Measurements from ENCODE around the gene C12orf75.
"Not testable (repeated sequence)": the region's sequence is repeated elsewhere in the genome, so short reads cannot be mapped to it uniquely, and the experiment has no call there.

C12orf75 gene

DNA sequence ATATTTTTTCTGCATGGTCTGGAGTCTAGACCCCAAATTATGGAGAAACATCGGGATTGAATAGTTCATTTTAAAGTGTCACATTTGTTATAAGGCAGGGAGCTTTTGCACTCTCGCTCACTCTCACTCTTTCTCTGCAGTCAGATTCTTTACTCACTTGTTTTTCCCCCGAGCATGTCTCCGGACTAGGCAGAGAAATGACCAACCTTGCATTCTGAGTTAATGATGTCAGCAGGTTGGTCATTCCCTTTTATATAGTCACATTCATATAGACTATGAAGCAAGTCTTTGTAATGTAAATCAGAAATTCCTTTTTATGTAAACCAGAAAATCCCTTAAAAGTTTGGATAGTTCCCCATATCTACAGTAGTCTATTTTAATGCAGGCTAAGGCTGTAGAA is 4.1 kb downstream of the C12orf75 start:
- no peak for DNase-seq (ENCODE audit: low spot score)

GRCh38 chr12:105335856-105336255 is 5.4 kb downstream of the C12orf75 start:
- no peak for DNase-seq (ENCODE audit: low spot score)

- no peak for DNase-seq (ENCODE audit: low spot score)
Measured at GRCh38 chr12:105336411-105336810, 5.9 kb downstream of the C12orf75 start.

GRCh38 chr12:105337391-105337790 is 6.9 kb downstream of the C12orf75 start:
- DNase-seq (ENCODE audit: low spot score), result no peak

DNA sequence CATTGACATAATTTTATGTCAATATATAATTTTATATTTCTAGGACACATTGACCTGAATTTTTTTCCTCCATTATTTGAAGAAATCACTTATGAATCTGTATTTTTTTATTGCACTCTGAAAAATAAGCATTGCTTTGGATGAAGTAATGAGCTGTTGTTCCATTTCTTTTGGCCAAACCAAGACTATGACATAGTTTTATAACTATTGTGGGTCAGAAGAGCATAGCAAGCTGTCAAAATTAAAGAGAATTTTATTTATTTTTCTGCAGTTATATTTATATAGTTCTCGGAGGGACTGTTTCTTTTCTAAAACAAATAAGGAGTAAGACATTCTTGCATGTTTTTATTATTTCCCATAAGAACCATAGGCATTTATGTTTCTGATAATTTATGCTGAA is 8.5 kb downstream of the C12orf75 start:
- DNase-seq (ENCODE audit: low spot score), result no peak

DNA sequence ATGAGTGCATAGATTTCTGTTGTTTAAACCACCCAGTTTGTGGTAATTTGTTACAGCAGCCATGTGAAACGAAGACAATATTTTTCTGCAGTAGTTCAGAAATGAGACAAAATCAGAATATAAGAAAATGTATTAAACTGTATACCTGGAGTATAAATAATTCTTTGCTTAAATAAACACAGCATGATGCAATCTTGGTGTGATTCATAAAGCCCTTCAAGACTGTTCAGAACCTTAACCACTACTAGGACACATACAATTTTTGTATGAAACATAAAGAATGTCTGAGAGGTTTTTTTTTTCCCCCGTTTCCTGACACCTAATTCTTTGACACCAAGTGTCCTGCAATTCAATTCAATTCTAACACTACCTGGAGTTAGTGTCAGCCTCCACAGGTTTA is 10.5 kb downstream of the C12orf75 start:
- no peak for DNase-seq (ENCODE audit: low spot score)

- DNase-seq (ENCODE audit: low spot score), result not testable (repeated sequence)
Measured at GRCh38 chr12:105341620-105342019, 11.1 kb downstream of the C12orf75 start.

- DNase-seq (ENCODE audit: low spot score), result no peak
Measured at GRCh38 chr12:105342464-105342863, 12.0 kb downstream of the C12orf75 start.

GRCh38 chr12:105343836-105344235 is 13.3 kb downstream of the C12orf75 start:
- no peak for DNase-seq (ENCODE audit: low spot score)

- no peak for DNase-seq (ENCODE audit: low spot score)
Measured at GRCh38 chr12:105347499-105347898, 17.0 kb downstream of the C12orf75 start.

DNA sequence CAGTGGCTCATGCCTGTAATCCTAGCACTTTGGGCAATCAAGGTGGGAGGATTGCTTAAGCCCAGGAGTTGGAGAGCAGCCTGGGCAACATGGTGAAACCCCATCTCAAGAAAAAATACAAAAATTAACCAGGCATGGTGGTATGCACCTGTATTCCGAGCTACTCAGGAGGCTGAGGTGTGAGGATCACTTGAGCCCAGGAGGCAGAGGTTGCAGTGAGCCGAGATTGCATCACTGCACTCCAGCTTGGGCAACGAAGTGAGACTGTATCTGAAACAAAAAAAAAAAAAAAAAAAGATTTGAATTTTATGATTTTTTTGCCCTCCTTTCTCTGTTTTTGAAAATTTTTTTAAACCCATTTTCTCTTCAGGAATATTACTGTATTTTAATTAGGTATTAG is 17.7 kb downstream of the C12orf75 start:
- no peak for DNase-seq (ENCODE audit: low spot score)

GRCh38 chr12:105348561-105348960 is 18.1 kb downstream of the C12orf75 start:
- no peak for DNase-seq (ENCODE audit: low spot score)

DNA sequence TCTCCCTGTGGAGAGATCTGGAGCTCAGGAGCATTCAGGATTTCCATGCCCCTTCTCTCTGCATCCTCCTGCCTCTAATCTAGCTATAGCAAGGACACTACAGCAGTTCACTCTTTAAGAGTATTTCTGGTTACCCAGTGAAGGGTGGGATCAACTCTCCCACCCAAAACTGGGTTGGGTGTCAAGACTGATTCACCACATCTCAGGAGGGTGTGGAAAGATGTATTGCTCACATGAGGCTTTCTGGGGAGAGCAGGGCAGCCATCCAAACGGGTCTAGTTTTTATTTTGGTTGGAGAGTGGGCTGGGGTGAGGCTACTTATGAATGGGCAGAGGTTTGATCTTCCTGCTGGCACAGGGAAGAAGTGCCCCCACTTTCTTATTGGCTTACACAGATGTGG is 18.6 kb downstream of the C12orf75 start:
- no peak for DNase-seq (ENCODE audit: low spot score)

DNA sequence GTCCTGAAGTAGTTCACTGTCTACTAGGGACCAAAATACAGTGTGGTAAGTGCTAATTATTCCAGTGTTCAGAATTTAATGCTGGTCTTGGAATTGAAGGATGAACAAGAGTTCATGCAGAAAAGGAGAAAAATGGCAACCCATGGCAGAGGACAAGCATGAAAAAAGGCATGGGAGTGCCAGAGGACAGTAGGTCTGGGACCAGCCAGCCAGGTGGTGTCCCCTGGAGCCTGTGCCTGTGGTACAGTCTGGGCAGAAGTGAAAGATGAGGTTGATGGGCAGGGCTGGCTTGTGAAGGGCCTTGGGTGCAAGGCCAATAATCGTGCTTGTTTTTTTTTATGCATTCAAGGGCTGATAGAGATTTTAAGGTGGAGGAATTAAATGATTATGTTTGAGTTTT is 21.0 kb downstream of the C12orf75 start:
- DNase-seq (ENCODE audit: low spot score), result no peak

- DNase-seq (ENCODE audit: low spot score), result no peak
Measured at GRCh38 chr12:105352052-105352451, 21.6 kb downstream of the C12orf75 start.

DNA sequence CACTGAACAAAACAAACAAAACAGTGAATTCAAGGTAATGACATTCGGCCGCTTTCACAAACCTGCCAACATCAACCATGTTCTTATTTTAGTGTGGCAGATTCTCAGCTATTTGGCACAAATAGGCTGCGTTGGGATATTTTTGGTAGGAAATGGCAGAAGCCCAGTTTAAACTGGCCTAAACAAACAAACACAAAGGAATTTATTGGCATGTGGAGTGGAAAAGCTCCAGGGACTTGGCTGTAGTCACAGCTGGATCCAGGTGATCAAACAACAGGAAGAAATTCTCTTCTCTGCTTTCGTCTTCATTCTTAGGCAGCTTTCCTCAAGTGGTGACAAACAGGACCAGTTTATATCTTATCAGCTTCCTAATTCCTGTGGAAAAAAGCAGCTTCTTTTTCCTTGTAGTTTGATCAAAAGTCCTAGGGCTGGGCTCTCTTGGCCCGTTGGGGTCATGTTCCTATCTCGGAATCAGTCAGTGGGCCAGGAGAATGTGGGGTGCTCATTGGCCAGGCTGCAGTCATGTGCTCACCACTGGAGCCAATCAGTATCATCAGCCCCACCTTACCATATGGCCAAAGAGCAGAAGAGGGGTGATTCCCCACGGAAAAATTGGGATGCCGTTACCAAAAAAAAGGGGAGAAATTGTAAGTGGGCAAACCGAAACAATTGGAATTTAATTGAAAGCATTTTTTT is 22.6 kb downstream of the C12orf75 start:
- no peak for DNase-seq (ENCODE audit: low spot score)

GRCh38 chr12:105355752-105356151 is 25.3 kb downstream of the C12orf75 start:
- no peak for DNase-seq (ENCODE audit: low spot score)

DNA sequence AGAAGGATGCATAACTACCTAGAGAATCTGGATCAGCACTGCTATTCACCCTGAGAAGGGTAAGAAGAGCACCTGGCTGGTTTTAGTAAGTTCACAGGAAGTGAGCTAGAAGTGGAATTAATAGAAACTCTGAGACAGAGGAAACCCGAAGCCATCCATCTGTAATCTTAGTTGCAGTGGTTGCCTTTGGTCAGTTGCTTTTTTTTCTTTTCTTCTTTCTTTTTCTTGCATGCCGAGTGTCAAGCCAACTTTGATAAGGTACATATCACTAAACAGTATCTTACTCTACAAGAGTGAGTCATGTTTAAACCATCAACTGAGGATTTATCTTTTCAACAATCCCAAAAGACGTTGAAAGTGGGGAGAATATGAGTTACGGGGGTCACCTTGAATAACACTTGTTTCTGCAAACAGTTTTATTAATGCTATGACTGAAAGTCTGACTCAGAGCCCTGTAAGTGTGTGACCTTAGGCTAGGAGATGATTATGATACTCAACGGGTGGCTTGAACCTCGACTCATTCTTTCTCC is 26.7 kb downstream of the C12orf75 start:
- no peak for DNase-seq (ENCODE audit: low spot score)

DNA sequence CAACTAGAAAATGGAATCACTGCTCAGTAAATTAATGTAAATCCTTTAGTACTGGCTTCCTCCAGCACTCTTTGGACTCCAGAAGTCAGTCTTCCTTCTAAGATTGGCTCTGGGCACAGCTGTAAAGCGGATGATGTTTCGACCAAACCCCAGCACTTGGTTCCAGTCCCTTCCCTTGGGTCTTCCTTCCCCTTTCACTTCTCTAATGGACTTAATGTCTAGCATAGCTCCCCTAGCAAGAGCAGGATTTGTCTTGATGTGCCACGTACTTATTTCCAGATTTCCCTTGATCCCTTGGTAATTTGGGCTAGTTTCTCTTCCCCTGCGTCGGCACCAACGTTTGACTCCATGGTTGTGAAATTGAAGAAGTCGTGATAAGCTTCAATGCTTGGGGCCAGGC is 28.3 kb downstream of the C12orf75 start:
- no peak for DNase-seq (ENCODE audit: low spot score)

GRCh38 chr12:105359856-105360255 is 29.4 kb downstream of the C12orf75 start:
- no peak for DNase-seq (ENCODE audit: low spot score)

DNA sequence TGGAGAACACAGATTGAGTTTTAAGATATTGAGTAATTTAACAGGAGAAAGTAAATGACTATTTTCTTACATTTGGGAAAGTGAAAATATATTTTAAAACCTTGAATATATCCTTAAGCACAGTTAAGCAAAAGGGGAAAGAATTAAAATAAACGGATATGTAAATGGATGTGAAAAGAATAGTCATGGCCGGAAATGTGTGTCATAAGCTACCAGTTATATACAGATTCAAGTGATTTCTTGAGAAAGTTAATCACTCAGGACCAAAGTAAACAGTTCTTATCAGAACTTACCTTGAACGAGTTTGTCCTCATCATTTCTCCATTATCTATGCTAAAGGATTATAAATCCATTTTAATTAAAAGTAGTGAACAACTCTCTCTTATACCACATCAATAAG is 33.4 kb downstream of the C12orf75 start:
- no peak for DNase-seq (ENCODE audit: low spot score)

- DNase-seq (ENCODE audit: low spot score), result no peak
Measured at GRCh38 chr12:105365231-105365630, 34.7 kb downstream of the C12orf75 start.

DNA sequence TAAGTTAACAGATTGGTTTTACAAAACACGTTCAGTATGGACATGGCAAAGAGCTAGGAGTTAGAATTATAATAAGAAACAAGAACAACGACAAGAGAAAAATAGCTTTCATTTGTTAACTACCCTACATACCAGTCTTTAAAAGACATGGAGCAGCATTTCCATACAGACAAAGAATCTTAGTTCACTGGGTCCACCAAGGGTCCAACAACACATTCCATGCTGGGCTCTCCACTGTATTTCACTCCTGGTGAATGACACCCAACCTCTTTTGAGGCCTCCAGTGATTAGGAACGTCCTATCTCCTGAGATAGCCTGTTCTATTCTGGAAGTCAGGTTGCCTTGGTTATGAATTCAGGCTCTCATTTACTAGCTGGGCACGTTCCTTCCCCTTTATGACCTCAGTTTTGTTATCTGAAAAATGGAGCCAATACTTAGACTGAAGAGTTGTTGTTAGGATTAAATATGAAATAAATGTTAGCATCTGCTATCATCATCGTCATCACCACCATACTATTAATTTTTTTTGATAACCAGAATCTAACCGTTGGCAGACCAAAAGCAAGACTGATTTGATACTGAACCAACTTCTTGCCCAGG is 37.7 kb downstream of the C12orf75 start:
- no peak for DNase-seq (ENCODE audit: low spot score)

Data from SK-N-DZ (cell line).